Measurements from ENCODE around the gene RREB1. TPM values are rescaled to one million over a fixed set of nuclear protein-coding genes. Genes with fewer than 3 reads are reported as not detected.

Gene RREB1
- polyA plus RNA-seq, 2 donors: 13.0 to 19.7 TPM

GRCh38 chr6:7218406-7218988, 110.7 kb downstream of the RREB1 start:
- Histone ChIP-seq H3K9me3 (ENCODE audit: control insufficient read depth in 2 of 2, insufficient read depth in 1 of 2, low read depth in 1 of 2, low read length in 1 of 2) (no peaks in the 10 kb centered on the region), H3K27ac (ENCODE audit: low read depth in 2 of 2, low read length in 1 of 2) (peak overlapping the region in 1 of 2 donors; percentile 68), H3K36me3 (ENCODE audit: control insufficient read depth in 2 of 2, insufficient read depth in 2 of 2, low read length in 1 of 2) (peaks cover 10 to 19% of the 10 kb centered on the region in 2 donors), H3K4me1 (ENCODE audit: control insufficient read depth in 2 of 2, insufficient read depth in 2 of 2, low read length in 1 of 2) (peaks cover 4 to 18% of the 10 kb centered on the region in 2 donors), H3K27me3 (ENCODE audit: control insufficient read depth in 1 of 2, insufficient read depth in 2 of 2, low read length in 2 of 2) (no peaks in the 10 kb centered on the region), H3K4me3 (ENCODE audit: low read depth in 1 of 2, low read length in 2 of 2) (no peak overlapping the region)
- WGBS, 2 donors: 72 to 82% methylated on average over 2 of the region's 2 CpGs

- whole genome bisulfite sequencing, 2 donors: 61 to 62% methylated on average over 6 of the region's 6 CpGs
- no peak overlapping the region for H3K4me3 ChIP-seq (ENCODE audit: low read depth in 1 of 2, low read length in 2 of 2)
- peaks cover 3 to 13% of the 10 kb centered on the region in 2 donors for H3K36me3 ChIP-seq (ENCODE audit: control insufficient read depth in 2 of 2, insufficient read depth in 2 of 2, low read length in 1 of 2)
- H3K4me1 ChIP-seq (ENCODE audit: control insufficient read depth in 2 of 2, insufficient read depth in 2 of 2, low read length in 1 of 2): peaks cover 4 to 18% of the 10 kb centered on the region in 2 donors
- H3K27ac ChIP-seq (ENCODE audit: low read depth in 2 of 2, low read length in 1 of 2): peak overlapping the region; percentile 26 to 70
- H3K9me3 ChIP-seq (ENCODE audit: control insufficient read depth in 2 of 2, insufficient read depth in 1 of 2, low read depth in 1 of 2, low read length in 1 of 2): no peaks in the 10 kb centered on the region
- no peaks in the 10 kb centered on the region for H3K27me3 ChIP-seq (ENCODE audit: control insufficient read depth in 1 of 2, insufficient read depth in 2 of 2, low read length in 2 of 2)
Observed at GRCh38 chr6:7219310-7219709, 111.5 kb downstream of the RREB1 start.

- 82 to 92% methylated on average over 5 of the region's 5 CpGs for WGBS, 2 donors
- Histone ChIP-seq H3K27me3 (ENCODE audit: control insufficient read depth in 1 of 2, insufficient read depth in 2 of 2, low read length in 2 of 2) (no peaks in the 10 kb centered on the region), H3K4me3 (ENCODE audit: low read depth in 1 of 2, low read length in 2 of 2) (no peak overlapping the region), H3K4me1 (ENCODE audit: control insufficient read depth in 2 of 2, insufficient read depth in 2 of 2, low read length in 1 of 2) (peaks cover 4 to 10% of the 10 kb centered on the region in 2 donors), H3K9me3 (ENCODE audit: control insufficient read depth in 2 of 2, insufficient read depth in 1 of 2, low read depth in 1 of 2, low read length in 1 of 2) (no peaks in the 10 kb centered on the region), H3K36me3 (ENCODE audit: control insufficient read depth in 2 of 2, insufficient read depth in 2 of 2, low read length in 1 of 2) (peaks cover 3 to 26% of the 10 kb centered on the region in 2 donors), H3K27ac (ENCODE audit: low read depth in 2 of 2, low read length in 1 of 2) (no peak overlapping the region)
Observed at GRCh38 chr6:7222197-7222596, 114.4 kb downstream of the RREB1 start.

GRCh38 chr6:7224731-7225130, 117.0 kb downstream of the RREB1 start:
- Histone ChIP-seq H3K4me3 (ENCODE audit: low read depth in 1 of 2, low read length in 2 of 2) (no peak overlapping the region), H3K27ac (ENCODE audit: low read depth in 2 of 2, low read length in 1 of 2) (no peak overlapping the region), H3K4me1 (ENCODE audit: control insufficient read depth in 2 of 2, insufficient read depth in 2 of 2, low read length in 1 of 2) (peaks cover 3% of the 10 kb centered on the region in 2 donors), H3K36me3 (ENCODE audit: control insufficient read depth in 2 of 2, insufficient read depth in 2 of 2, low read length in 1 of 2) (peaks cover 6 to 34% of the 10 kb centered on the region in 2 donors), H3K9me3 (ENCODE audit: control insufficient read depth in 2 of 2, insufficient read depth in 1 of 2, low read depth in 1 of 2, low read length in 1 of 2) (no peaks in the 10 kb centered on the region), H3K27me3 (ENCODE audit: control insufficient read depth in 1 of 2, insufficient read depth in 2 of 2, low read length in 2 of 2) (no peaks in the 10 kb centered on the region)
- WGBS, 2 donors: 73 to 75% methylated on average over 9 of the region's 9 CpGs

- Histone ChIP-seq H3K27ac (ENCODE audit: low read depth in 2 of 2, low read length in 1 of 2) (no peak overlapping the region), H3K9me3 (ENCODE audit: control insufficient read depth in 2 of 2, insufficient read depth in 1 of 2, low read depth in 1 of 2, low read length in 1 of 2) (no peaks in the 10 kb centered on the region), H3K4me1 (ENCODE audit: control insufficient read depth in 2 of 2, insufficient read depth in 2 of 2, low read length in 1 of 2) (no peaks in the 10 kb centered on the region), H3K36me3 (ENCODE audit: control insufficient read depth in 2 of 2, insufficient read depth in 2 of 2, low read length in 1 of 2) (peaks cover 8 to 56% of the 10 kb centered on the region in 2 donors), H3K4me3 (ENCODE audit: low read depth in 1 of 2, low read length in 2 of 2) (no peak overlapping the region), H3K27me3 (ENCODE audit: control insufficient read depth in 1 of 2, insufficient read depth in 2 of 2, low read length in 2 of 2) (no peaks in the 10 kb centered on the region)
- 93 to 94% methylated on average over 21 of the region's 21 CpGs for WGBS, 2 donors
Observed at GRCh38 chr6:7228662-7229375, 121.1 kb downstream of the RREB1 start.

GRCh38 chr6:7229376-7230326, 121.9 kb downstream of the RREB1 start:
- Histone ChIP-seq H3K4me1 (ENCODE audit: control insufficient read depth in 2 of 2, insufficient read depth in 2 of 2, low read length in 1 of 2) (peaks cover 0 to under 1% of the 10 kb centered on the region in 2 donors), H3K27me3 (ENCODE audit: control insufficient read depth in 1 of 2, insufficient read depth in 2 of 2, low read length in 2 of 2) (no peaks in the 10 kb centered on the region), H3K4me3 (ENCODE audit: low read depth in 1 of 2, low read length in 2 of 2) (no peak overlapping the region), H3K36me3 (ENCODE audit: control insufficient read depth in 2 of 2, insufficient read depth in 2 of 2, low read length in 1 of 2) (peaks cover 8 to 57% of the 10 kb centered on the region in 2 donors), H3K27ac (ENCODE audit: low read depth in 2 of 2, low read length in 1 of 2) (no peak overlapping the region), H3K9me3 (ENCODE audit: control insufficient read depth in 2 of 2, insufficient read depth in 1 of 2, low read depth in 1 of 2, low read length in 1 of 2) (no peaks in the 10 kb centered on the region)
- WGBS, 2 donors: 93 to 94% methylated on average over 60 to 62 of the region's 62 CpGs

GRCh38 chr6:7230327-7230691, 122.5 kb downstream of the RREB1 start:
- Histone ChIP-seq H3K27me3 (ENCODE audit: control insufficient read depth in 1 of 2, insufficient read depth in 2 of 2, low read length in 2 of 2) (no peaks in the 10 kb centered on the region), H3K36me3 (ENCODE audit: control insufficient read depth in 2 of 2, insufficient read depth in 2 of 2, low read length in 1 of 2) (peaks cover 8 to 53% of the 10 kb centered on the region in 2 donors), H3K4me3 (ENCODE audit: low read depth in 1 of 2, low read length in 2 of 2) (no peak overlapping the region), H3K9me3 (ENCODE audit: control insufficient read depth in 2 of 2, insufficient read depth in 1 of 2, low read depth in 1 of 2, low read length in 1 of 2) (no peaks in the 10 kb centered on the region), H3K27ac (ENCODE audit: low read depth in 2 of 2, low read length in 1 of 2) (no peak overlapping the region), H3K4me1 (ENCODE audit: control insufficient read depth in 2 of 2, insufficient read depth in 2 of 2, low read length in 1 of 2) (peaks cover 0 to 2% of the 10 kb centered on the region in 2 donors)
- 97 to 99% methylated on average over 39 of the region's 39 CpGs for WGBS, 2 donors

- WGBS, 2 donors: 96% methylated on average over 36 to 37 of the region's 37 CpGs
- Histone ChIP-seq H3K9me3 (ENCODE audit: control insufficient read depth in 2 of 2, insufficient read depth in 1 of 2, low read depth in 1 of 2, low read length in 1 of 2) (no peaks in the 10 kb centered on the region), H3K27ac (ENCODE audit: low read depth in 2 of 2, low read length in 1 of 2) (no peak overlapping the region), H3K4me1 (ENCODE audit: control insufficient read depth in 2 of 2, insufficient read depth in 2 of 2, low read length in 1 of 2) (peaks cover 0 to 4% of the 10 kb centered on the region in 2 donors), H3K27me3 (ENCODE audit: control insufficient read depth in 1 of 2, insufficient read depth in 2 of 2, low read length in 2 of 2) (no peaks in the 10 kb centered on the region), H3K36me3 (ENCODE audit: control insufficient read depth in 2 of 2, insufficient read depth in 2 of 2, low read length in 1 of 2) (peaks cover 8 to 51% of the 10 kb centered on the region in 2 donors), H3K4me3 (ENCODE audit: low read depth in 1 of 2, low read length in 2 of 2) (no peak overlapping the region)
Observed at GRCh38 chr6:7230956-7231713, 123.4 kb downstream of the RREB1 start.

GRCh38 chr6:7232351-7232750, 124.6 kb downstream of the RREB1 start:
- Histone ChIP-seq H3K27ac (ENCODE audit: low read depth in 2 of 2, low read length in 1 of 2) (no peak overlapping the region), H3K9me3 (ENCODE audit: control insufficient read depth in 2 of 2, insufficient read depth in 1 of 2, low read depth in 1 of 2, low read length in 1 of 2) (no peaks in the 10 kb centered on the region), H3K4me1 (ENCODE audit: control insufficient read depth in 2 of 2, insufficient read depth in 2 of 2, low read length in 1 of 2) (peaks cover 0 to 4% of the 10 kb centered on the region in 2 donors), H3K27me3 (ENCODE audit: control insufficient read depth in 1 of 2, insufficient read depth in 2 of 2, low read length in 2 of 2) (no peaks in the 10 kb centered on the region), H3K36me3 (ENCODE audit: control insufficient read depth in 2 of 2, insufficient read depth in 2 of 2, low read length in 1 of 2) (peaks cover 8 to 43% of the 10 kb centered on the region in 2 donors), H3K4me3 (ENCODE audit: low read depth in 1 of 2, low read length in 2 of 2) (no peak overlapping the region)
- WGBS, 2 donors: 80 to 87% methylated on average over 2 of the region's 2 CpGs

Data from esophagus (tissue), 2 donors.